H1 (cell line): ENCODE results near the gene TRMT44. TPM values are rescaled to one million over a fixed set of nuclear protein-coding genes. Genes with fewer than 3 reads are reported as not detected.

Source experiments
- ATF2 ChIP-seq: IDR thresholded peaks from 2 replicates; pipeline ENCODE4 v1.6.1; 2012; ENCODE audit warnings: low read length, inconsistent platforms
- GABPA ChIP-seq: IDR thresholded peaks from 2 replicates; pipeline ENCODE4 v1.6.1; 2011; ENCODE audit warnings: mild to moderate bottlenecking, low read length, moderate library complexity, borderline replicate concordance; ENCODE audit not compliant: insufficient read depth
- JUND ChIP-seq: IDR thresholded peaks from 2 replicates; pipeline ENCODE4 v1.6.1; 2011; ENCODE audit warnings: mild to moderate bottlenecking, improper control_type of control experiment, low read length
- POU5F1 ChIP-seq: IDR thresholded peaks from 2 replicates; pipeline ENCODE4 v1.6.1; 2011; ENCODE audit warnings: low read depth, mild to moderate bottlenecking, low read length, moderate library complexity
- SIRT6 ChIP-seq: IDR thresholded peaks from one replicate; pipeline ENCODE4 v1.7.1; 2012; ENCODE audit warnings: low read length, inconsistent platforms
- TBP ChIP-seq: IDR thresholded peaks from 2 replicates; pipeline ENCODE4 v1.6.1; 2011; ENCODE audit warnings: low read depth, low read length, improper control_type of control experiment
- TEAD4 ChIP-seq: IDR thresholded peaks from 2 replicates; pipeline ENCODE4 v1.6.1; 2012; ENCODE audit warnings: low read depth, low read length, inconsistent platforms, mixed read lengths
- polyA plus RNA-seq, 7 experiments: library from polyadenylated mRNA; depleted of rRNA in 3 of 7; stranded (reverse) in 5 of 7; unstranded in 2 of 7; fragments of >200 nt in 5 of 7; fragments of 200-250 nt in 2 of 7; gene quantifications; 1 replicate in 5 of 7; 2 replicates in 1 of 7; 4 replicates in 1 of 7; pipeline versions ENCODE4 v1.2.1 to v1.2.3, GENCODE V29; 2011 to 2013; ENCODE audit warnings: missing spikeins in 2 of 7, mixed read lengths in 2 of 7
- total RNA-seq: library from RNA; stranded (reverse); fragmentation: NEBNext Ultra II Directional; extraction: Animal tissue kit (Norgen Biotek cat#: 25700); gene quantifications from 2 replicates; pipeline ENCODE4 v1.2.1, GENCODE V29; 2021

TRMT44 gene
- total and polyA plus RNA-seq, 2 of the 8 experiments (the other 6 are each of a cell fraction or from before 2014, with no cell fraction given) = 8.6 to 23.9 TPM

- TF ChIP-seq TBP = no peak
- no peak for TF ChIP-seq GABPA
- TF ChIP-seq JUND = no peak
- TF ChIP-seq SIRT6 = no peak
- TF ChIP-seq TEAD4 = no peak
- no peak for TF ChIP-seq ATF2
- TF ChIP-seq POU5F1 = no peak
These were observed 7.4 kb upstream of the TRMT44 start (continued) for GRCh38 chr4:8433136-8433535.
